B cell (primary cell): ENCODE data around the gene VPS37C. TPM values are rescaled to one million over a fixed set of nuclear protein-coding genes. Genes with fewer than 3 reads are reported as not detected.
"Not testable (repeated sequence)": the region's sequence is repeated elsewhere in the genome, so short reads cannot be mapped to it uniquely, and the experiment has no call there.

ENCODE experiments used
- ATAC-seq: fragments of 200-7000 bp; cut with Tn5 transposase; one replicate; pipeline ENCODE4 v1.10.0; 2021; ENCODE audit warnings: low read depth, mild to moderate bottlenecking, moderate number of reproducible peaks, moderate library complexity
- CTCF ChIA-PET: fragments of 350-600 bp; sonication (Branson Sonifier 250); formaldehyde crosslinking; loops from one replicate; lab custom pipeline; 2021; ENCODE audit warnings: antibody characterized with exemption, inconsistent platforms; lab: Charles Lee
- POLR2A ChIA-PET: fragments of 350-600 bp; sonication (Branson Sonifier 250); formaldehyde crosslinking; loops from one replicate; lab custom pipeline; 2021; ENCODE audit warnings: antibody characterized with exemption; lab: Charles Lee
- DNase-seq: peaks from one replicate; pipeline ENCODE4 v3.0.0; 2013
- H2AFZ ChIP-seq: 2 replicates; pipeline ENCODE4 v1.6.1; 2012; ENCODE audit warnings: mild to moderate bottlenecking, low read depth, low read length; ENCODE audit not compliant: insufficient read depth, poor library complexity, severe bottlenecking
- H3K27ac ChIP-seq, 2 donors: 1 replicate in 1 of 2; 2 replicates in 1 of 2; pipeline ENCODE4 v1.5.1; 2012 to 2013; ENCODE audit warnings: low read length in 2 of 2, mild to moderate bottlenecking in 2 of 2, moderate library complexity in 1 of 2
- H3K27me3 ChIP-seq, 4 experiments: fragments of 200-600 bp in 1 of 4; sonication (generic) in 1 of 4; replicated peaks in 1 of 4; 1 replicate in 2 of 4; 2 replicates in 2 of 4; pipeline versions ENCODE4 v1.6.1 to v1.7.0; 2013 to 2016; ENCODE audit warnings: low read length in 3 of 4, mild to moderate bottlenecking in 2 of 4, mixed read lengths in 1 of 4, moderate library complexity in 1 of 4; ENCODE audit not compliant: insufficient read depth in 4 of 4, control insufficient read depth in 3 of 4; ENCODE audit errors: control extremely low read depth in 1 of 4
- H3K36me3 ChIP-seq, 2 experiments: replicated peaks in 1 of 2; 1 replicate in 1 of 2; 2 replicates in 1 of 2; pipeline versions ENCODE4 v1.6.1 to v1.7.1; 2013; ENCODE audit warnings: low read length in 1 of 2; ENCODE audit not compliant: insufficient read depth in 2 of 2, control insufficient read depth in 1 of 2; ENCODE audit errors: control extremely low read depth in 1 of 2, extremely low read depth in 1 of 2
- H3K4me1 ChIP-seq, 2 donors: fragments of 200-600 bp in 1 of 2; sonication (generic) in 1 of 2; 1 replicate in 1 of 2; 2 replicates in 1 of 2; pipeline versions ENCODE4 v1.5.1 to v1.6.1; 2013 to 2017; ENCODE audit warnings: low read length in 2 of 2; ENCODE audit not compliant: control insufficient read depth in 2 of 2, insufficient read depth in 2 of 2
- H3K4me2 ChIP-seq: replicated peaks from 2 replicates; pipeline ENCODE3; 2012; ENCODE audit warnings: mild to moderate bottlenecking, low read depth, low read length; ENCODE audit not compliant: poor library complexity, severe bottlenecking
- H3K4me3 ChIP-seq, 5 experiments: fragments of 200-600 bp in 1 of 5; sonication (generic) in 1 of 5; 1 replicate in 3 of 5; 2 replicates in 2 of 5; pipeline versions ENCODE4 v1.5.1 to v1.7.0; 2011 to 2016; ENCODE audit warnings: low read length in 4 of 5, mild to moderate bottlenecking in 4 of 5, low read depth in 2 of 5, control low read depth in 1 of 5, moderate library complexity in 1 of 5; ENCODE audit not compliant: insufficient read depth in 1 of 5; ENCODE audit errors: control extremely low read depth in 1 of 5, extremely low read depth in 1 of 5
- H3K79me2 ChIP-seq: fragments of 200-600 bp; sonication (generic); one replicate; pipeline ENCODE4 v1.6.0; 2016; ENCODE audit warnings: low read length; ENCODE audit not compliant: control insufficient read depth, insufficient read depth
- H3K9ac ChIP-seq: fragments of 200-600 bp; sonication (generic); 2 replicates; pipeline ENCODE4 v1.6.1; 2017; ENCODE audit warnings: mild to moderate bottlenecking, low read length, moderate library complexity
- H3K9me3 ChIP-seq, 3 donors: one replicate each; pipeline versions ENCODE4 v1.6.1 to v1.7.1; 2013; ENCODE audit warnings: low read length in 2 of 3; ENCODE audit not compliant: control insufficient read depth in 2 of 3, insufficient read depth in 1 of 3; ENCODE audit errors: control extremely low read depth in 1 of 3
- H4K20me1 ChIP-seq: 2 replicates; pipeline ENCODE4 v1.6.0; 2012; ENCODE audit warnings: mild to moderate bottlenecking, low read length; ENCODE audit not compliant: insufficient read depth, control insufficient read depth, poor library complexity, severe bottlenecking
- H3K27ac Mint-ChIP-seq: one replicate; pipeline ENCODE4 v1.8.0; 2021; ENCODE audit warnings: mixed read lengths
- H3K27me3 Mint-ChIP-seq: one replicate; pipeline ENCODE4 v1.8.0; 2021; ENCODE audit warnings: mixed read lengths
- H3K4me1 Mint-ChIP-seq: one replicate; pipeline ENCODE4 v1.8.0; 2021; ENCODE audit warnings: mixed read lengths
- H3K4me3 Mint-ChIP-seq: one replicate; pipeline ENCODE4 v1.8.0; 2021; ENCODE audit warnings: mixed read lengths
- H3K9me3 Mint-ChIP-seq: one replicate; pipeline ENCODE4 v1.8.0; 2022; ENCODE audit warnings: mixed read lengths; ENCODE audit not compliant: insufficient read depth
- CTCF ChIP-seq: fragments of 200-600 bp; IDR thresholded peaks from one replicate; pipeline ENCODE4 v1.8.0; 2022; ENCODE audit warnings: antibody characterized with exemption, mild to moderate bottlenecking
- EZH2 ChIP-seq: IDR thresholded peaks from 2 replicates; pipeline ENCODE4 v1.6.1; 2012; ENCODE audit warnings: borderline replicate concordance, low read depth, mild to moderate bottlenecking, moderate library complexity, low read length; ENCODE audit not compliant: insufficient read depth, poor library complexity, severe bottlenecking
- WGBS: methylation state at CpG from one replicate; pipeline ENCODE4 v1.1.5; 2013; ENCODE audit warnings: missing lambda C conversion rate; ENCODE audit not compliant: insufficient coverage; 5-methylcytosine and 5-hydroxymethylcytosine counted together
- intact Hi-C: fragments of 100-400 bp; cut with micrococcal nuclease; formaldehyde crosslinking; loops from one replicate; pipeline ENCODE4 v1.10.0; 2022
- polyA plus RNA-seq: library from polyadenylated mRNA; depleted of rRNA; stranded (reverse); fragments of >200 nt; gene quantifications from 2 replicates; pipeline ENCODE4 v1.2.3, GENCODE V29; 2012
- total RNA-seq, 2 donors: library from RNA; stranded (reverse); fragments of 120-200 nt in 1 of 2; gene quantifications; 1 replicate in 1 of 2; 2 replicates in 1 of 2; pipeline versions ENCODE4 v1.2.3 to v1.2.4, GENCODE V29; 2013 to 2022

The VPS37C gene
- total and polyA plus RNA-seq, 2 donors (not counting 1 experiment from before 2014, with no cell fraction given): 6.4 to 20.1 TPM

DNA sequence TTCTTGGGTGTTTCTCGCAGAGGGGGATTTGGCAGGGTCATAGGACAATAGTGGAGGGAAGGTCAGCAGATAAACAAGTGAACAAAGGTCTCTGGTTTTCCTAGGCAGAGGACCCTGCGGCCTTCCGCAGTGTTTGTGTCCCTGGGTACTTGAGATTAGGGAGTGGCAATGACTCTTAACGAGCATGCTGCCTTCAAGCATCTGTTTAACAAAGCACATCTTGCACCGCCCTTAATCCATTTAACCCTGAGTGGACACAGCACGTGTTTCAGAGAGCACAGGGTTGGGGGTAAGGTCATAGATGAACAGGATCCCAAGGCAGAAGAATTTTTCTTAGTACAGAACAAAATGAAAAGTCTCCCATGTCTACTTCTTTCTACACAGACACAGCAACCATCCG, 4.6 kb upstream of the VPS37C start:
- ATAC-seq, H3K4me3 ChIP-seq, H3K79me2 ChIP-seq, H3K27ac Mint-ChIP-seq, CTCF ChIA-PET, H3K9ac ChIP-seq, H2AFZ ChIP-seq, POLR2A ChIA-PET, DNase-seq, H3K9me3 Mint-ChIP-seq, H3K4me2 ChIP-seq, H3K27ac ChIP-seq, H3K27me3 ChIP-seq, H3K27me3 Mint-ChIP-seq, H3K9me3 ChIP-seq, H3K36me3 ChIP-seq, H3K4me3 Mint-ChIP-seq, H4K20me1 ChIP-seq: not testable (repeated sequence)
- no CpG with 5 or more reads among the region's 7 CpGs for WGBS
- H3K4me1 Mint-ChIP-seq: peaks cover 54% of the 10 kb centered on the region
- peaks cover 53 to 59% of the 10 kb centered on the region in 2 donors for H3K4me1 ChIP-seq
- intact Hi-C loops: loop anchor here (10.0 kb wide), 1 partner anchor 269 kb away; the partner anchor contains the start of gene SDHAF2

- WGBS: 74% methylated on average over 7 of the region's 13 CpGs
- H3K27ac ChIP-seq: peak overlapping the region; percentile 78 to 92
- intact Hi-C loops: loop anchor here (5.0 to 10.0 kb wide), 2 partner anchors 167 to 270 kb away; partner anchors contain the start of genes DDB1, SDHAF2 and TKFC
- peak overlapping the region; percentile 44 for H3K9ac ChIP-seq
- DNase-seq (no peak), ATAC-seq (no peak)
- no peaks in the 10 kb centered on the region for H3K27me3 Mint-ChIP-seq
- peak overlapping the region in 2 of 5 experiments; percentile 0 to 45 for H3K4me3 ChIP-seq
- H3K79me2 ChIP-seq: peaks cover 7% of the 10 kb centered on the region
- peaks cover 62% of the 10 kb centered on the region for H3K4me1 Mint-ChIP-seq
- TF ChIP-seq CTCF (no peak), EZH2 (no peak)
- CTCF ChIA-PET: no interaction called here
- no peaks in the 10 kb centered on the region for H3K36me3 ChIP-seq
- H3K27ac Mint-ChIP-seq: peak overlapping the region; percentile 86
- H4K20me1 ChIP-seq: no peaks in the 10 kb centered on the region
- H3K4me1 ChIP-seq: peaks cover 60 to 67% of the 10 kb centered on the region in 2 donors
- no peaks in the 10 kb centered on the region for H3K9me3 ChIP-seq
- peak overlapping the region; percentile 57 for H3K4me3 Mint-ChIP-seq
- POLR2A ChIA-PET: no interaction called here
- H3K4me2 ChIP-seq: peak overlapping the region; percentile 51
- peak overlapping the region; percentile 45 for H2AFZ ChIP-seq
- no peaks in the 10 kb centered on the region for H3K27me3 ChIP-seq
- peaks cover 2% of the 10 kb centered on the region for H3K9me3 Mint-ChIP-seq
Observed at GRCh38 chr11:61164606-61165424, 3.6 kb upstream of the VPS37C start.
